Measurements from ENCODE around the gene TMEM132E.

- TF ChIP-seq GATA2 (IDR thresholded peaks at IDR 0.05; ENCODE audit: low read depth, low read length) (no peak), GATA3 (IDR thresholded peaks at IDR 0.05; ENCODE audit: low read depth, low read length) (no peak)
These were observed 23.0 kb upstream of the TMEM132E start for GRCh38 chr17:34556384-34556783.

Data from SH-SY5Y (cell line).